HG03342 (cell line): Measurements from ENCODE around the gene KCNQ1.

Experiments used
- ATAC-seq: cut with Tn5 transposase; IDR thresholded peaks from one replicate; pipeline ENCODE4 v1.9.1; 2021; ENCODE audit warnings: mild to moderate bottlenecking, moderate library complexity; ENCODE audit not compliant: unreplicated experiment

KCNQ1 gene

DNA sequence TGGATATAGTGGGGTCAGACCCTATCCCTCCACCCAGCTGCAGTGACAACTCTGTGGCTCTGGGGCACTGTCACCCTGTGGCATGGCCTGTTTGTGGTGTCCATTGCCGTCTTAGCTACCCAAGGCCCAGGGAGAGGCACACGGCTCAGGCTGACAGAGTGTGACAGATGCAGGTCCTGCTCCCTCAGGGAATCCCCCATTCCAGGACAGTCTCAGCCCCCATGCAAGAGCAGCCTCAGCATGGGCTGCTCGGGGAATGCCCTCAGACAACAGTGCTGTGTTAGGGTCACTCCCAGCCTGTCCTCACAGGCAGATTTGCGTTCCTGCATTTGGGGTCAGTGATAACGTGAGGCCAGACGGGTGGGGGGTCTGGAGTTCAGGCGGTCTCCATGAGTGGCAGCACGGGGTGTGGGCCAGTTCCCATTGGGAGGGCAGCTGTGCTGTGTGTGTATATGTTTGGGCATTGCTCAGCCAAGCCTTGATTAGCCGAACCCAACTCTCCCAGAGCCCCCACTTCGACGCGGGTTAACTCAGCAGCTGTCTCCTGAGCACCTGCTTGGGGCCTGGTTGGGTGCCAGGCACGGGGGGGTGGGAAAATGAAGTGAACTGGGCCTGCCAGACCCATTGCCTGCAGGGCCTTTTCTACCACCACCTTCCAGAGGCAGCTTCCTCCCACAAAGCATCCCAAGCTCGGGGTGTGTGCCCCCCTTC is 260.2 kb downstream of the KCNQ1 start:
- no peak for ATAC-seq

DNA sequence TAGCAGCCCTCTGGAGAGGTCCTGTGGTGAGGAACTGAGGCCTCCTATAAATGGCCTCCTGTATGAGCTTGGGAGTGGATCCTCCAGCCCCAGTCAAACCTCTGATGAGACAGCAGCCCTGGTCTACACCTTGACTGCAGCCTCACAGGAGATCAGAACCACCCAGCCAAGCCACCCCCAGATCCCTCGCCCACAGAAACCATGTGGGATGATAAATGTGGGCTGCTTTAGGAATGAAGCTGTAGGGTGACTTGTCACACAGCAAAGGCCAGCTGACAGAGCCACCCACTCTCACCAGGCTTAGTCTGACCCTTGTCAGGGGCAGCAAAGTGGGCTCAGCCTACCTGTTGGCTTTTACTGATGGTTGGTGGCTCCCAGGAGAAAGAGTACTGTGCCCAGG is 261.5 kb downstream of the KCNQ1 start:
- ATAC-seq: no peak

GRCh38 chr11:2707736-2708135 is 262.9 kb downstream of the KCNQ1 start:
- ATAC-seq: no peak

DNA sequence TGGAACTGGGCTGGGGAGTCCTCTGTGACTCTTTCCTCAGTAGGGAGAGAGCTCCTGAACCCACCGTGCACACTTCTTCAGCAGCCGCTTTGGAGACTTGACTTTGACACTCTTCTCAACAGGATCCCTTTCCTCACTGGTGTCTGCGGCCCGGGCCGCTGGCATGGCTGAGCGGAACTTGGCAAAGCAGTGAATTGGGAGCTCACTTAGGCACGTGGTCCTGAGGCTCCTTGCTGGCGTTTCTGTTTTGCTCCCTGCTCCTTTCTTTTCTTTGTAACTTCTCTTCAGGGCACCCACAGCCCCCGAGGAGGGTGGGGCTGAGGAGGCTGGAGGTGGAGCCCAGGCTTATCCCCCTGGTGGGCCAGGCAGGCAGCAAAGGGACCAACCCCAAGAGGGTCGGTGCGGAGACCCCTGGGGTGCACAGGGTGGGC is 263.4 kb downstream of the KCNQ1 start:
- ATAC-seq: no peak

DNA sequence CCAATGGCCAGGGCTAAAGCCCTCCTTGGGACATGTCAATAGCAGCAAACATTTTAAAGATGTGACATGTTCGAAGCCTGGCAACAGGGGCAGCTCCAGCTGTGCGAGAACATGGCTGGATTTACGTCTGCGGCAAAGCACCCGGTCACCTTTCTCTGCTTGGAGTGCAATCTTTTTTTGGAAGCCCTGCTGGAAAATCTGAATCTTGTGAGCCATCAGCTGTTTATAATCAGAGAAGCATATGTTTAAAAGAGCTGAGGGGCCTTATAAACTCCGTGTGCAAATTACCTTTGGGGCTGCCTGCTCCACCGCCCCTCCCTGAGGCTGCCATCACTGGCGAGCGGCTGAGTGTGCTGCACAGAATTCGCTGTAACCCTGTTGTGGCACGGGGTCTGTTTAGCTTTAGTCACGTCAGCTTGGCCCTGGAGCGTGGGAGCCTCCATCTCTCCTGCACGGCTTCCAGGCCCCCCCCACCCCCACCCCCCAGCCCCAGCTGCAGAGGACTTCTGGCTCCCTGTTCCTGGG is 264.0 kb downstream of the KCNQ1 start:
- ATAC-seq: no peak

- no peak for ATAC-seq
These were observed 264.6 kb downstream of the KCNQ1 start for GRCh38 chr11:2709429-2709828.

DNA sequence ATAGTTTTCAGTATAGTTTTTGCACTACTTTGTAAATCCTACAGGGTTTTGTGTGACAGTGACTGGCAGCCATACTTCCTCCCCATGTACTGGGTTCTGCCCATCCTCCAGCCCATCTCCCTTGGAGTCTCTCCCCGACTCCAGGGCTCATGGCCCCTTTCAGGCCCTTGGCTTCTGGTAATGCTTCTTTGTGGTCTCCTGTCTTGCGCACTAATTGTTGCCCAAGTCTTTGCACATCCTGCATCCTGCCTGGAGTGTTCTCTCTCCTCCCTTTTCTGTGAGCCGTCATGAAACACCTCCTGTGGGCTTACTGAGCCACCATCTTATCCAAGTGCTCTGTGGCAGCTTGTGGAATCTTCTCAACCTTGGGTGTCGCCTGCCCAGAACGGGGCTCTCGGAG is 266.4 kb downstream of the KCNQ1 start:
- no peak for ATAC-seq

DNA sequence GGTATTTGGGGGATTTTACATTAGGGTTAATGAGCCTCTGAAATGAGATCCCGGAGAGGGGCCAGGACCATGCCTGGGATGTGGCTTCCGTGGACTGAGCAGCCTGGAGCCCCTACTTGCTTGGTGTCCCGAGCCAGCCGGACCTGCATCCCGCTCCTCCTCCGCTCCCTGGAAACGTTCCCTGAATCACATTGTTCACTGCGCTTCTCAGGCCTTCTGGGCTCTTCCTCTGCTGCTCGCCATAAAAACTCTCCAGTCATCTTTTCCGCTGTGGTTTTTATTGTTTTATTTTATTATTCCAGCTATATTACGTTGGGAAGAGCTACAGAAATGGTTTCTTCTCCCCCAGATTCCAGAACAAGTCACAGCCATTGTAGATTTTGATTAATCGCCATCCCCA is 268.3 kb downstream of the KCNQ1 start:
- no peak for ATAC-seq

- ATAC-seq: no peak
These were observed 269.1 kb downstream of the KCNQ1 start for GRCh38 chr11:2713661-2714462.

- ATAC-seq: no peak
These were observed 269.6 kb downstream of the KCNQ1 start for GRCh38 chr11:2714463-2714800.

DNA sequence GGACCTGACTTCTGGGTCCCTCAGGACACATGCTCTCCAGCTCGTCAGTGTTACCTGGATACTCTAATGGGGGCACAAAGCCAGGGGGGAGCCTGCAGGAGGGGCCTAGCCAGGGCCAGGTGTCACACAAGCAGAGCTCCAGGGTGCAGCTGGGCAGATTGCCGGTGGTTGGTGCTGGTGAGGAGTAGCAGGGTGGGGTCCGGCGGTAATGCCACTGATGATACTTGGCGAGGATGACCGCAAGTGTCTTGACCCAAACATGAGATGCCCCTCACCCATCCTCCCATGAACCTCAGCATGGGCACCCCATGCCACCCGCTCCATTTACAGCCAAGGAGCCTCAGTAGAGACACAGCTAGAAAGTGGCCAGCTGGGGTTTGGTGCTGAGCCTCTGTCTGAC is 270.1 kb downstream of the KCNQ1 start:
- ATAC-seq: no peak

DNA sequence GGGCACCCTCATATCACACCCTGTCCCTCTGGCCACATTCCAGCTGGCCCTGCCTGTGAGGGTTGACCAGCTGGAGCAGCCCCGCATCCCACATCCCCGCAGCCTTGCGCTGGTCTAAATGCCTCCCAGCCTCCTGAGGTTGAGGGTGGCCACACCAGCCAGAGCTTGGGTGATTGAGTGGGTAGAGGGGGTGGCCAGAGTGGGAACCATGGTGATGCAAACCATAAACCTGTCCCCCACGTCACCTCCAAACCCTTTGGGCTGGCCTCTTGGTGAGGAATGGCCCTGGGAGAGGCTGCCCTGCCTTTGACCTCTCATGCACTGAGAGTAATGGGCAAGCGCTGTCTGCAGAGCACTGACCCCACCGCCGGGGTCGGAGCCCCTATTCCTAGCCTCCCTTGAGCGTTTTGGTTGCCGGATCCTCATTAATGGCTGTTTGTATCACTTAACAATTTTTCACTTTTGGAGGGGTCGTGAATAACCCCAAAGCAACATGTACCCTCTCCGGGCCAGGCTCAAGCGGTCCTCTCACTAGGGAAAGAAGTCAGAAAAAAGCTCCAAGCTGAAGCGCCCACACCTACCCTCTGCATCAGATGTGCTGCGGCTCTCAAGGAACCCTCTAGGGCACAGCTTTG is 271.0 kb downstream of the KCNQ1 start:
- ATAC-seq: no peak

GRCh38 chr11:2716376-2717095 is 271.7 kb downstream of the KCNQ1 start:
- ATAC-seq: no peak

DNA sequence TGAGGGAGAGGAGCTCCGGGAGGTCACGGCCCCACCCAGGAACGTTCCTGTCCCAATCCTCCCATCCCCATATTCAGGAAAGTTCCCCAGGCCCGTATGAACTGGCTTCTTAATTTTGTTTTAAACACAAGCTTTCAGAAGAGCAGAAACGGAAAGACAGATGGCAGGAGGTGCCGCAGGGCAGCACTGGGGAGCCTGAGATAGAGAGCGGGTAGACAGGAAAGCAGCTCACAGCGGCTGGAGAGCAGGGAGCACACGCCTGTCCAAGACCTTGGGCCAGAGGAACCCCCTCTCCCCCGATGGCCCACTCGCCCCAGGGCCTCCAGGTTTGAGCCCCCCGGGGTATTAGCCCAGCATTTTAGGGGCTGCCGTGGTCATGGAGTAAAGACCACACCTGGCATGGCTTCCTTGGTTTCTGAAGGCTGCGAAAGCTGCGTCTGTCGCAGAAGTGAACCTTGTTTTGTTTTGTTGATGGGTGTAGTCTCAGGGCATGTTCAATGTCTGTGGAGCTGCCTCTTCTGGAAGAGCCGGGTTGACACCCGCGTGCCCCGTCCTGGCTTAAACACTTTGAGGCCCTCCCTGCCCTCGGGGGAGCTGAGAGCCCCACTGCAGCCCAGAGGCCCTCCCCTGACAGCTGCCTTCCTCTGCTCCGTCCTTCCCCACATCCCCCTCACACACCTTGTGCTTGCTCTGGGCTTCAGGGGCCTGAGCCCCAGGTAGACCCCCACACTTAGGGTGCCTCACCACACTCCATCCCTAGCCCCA is 272.9 kb downstream of the KCNQ1 start:
- no peak for ATAC-seq

- no peak for ATAC-seq
These were observed 274.1 kb downstream of the KCNQ1 start for GRCh38 chr11:2718817-2719438.

DNA sequence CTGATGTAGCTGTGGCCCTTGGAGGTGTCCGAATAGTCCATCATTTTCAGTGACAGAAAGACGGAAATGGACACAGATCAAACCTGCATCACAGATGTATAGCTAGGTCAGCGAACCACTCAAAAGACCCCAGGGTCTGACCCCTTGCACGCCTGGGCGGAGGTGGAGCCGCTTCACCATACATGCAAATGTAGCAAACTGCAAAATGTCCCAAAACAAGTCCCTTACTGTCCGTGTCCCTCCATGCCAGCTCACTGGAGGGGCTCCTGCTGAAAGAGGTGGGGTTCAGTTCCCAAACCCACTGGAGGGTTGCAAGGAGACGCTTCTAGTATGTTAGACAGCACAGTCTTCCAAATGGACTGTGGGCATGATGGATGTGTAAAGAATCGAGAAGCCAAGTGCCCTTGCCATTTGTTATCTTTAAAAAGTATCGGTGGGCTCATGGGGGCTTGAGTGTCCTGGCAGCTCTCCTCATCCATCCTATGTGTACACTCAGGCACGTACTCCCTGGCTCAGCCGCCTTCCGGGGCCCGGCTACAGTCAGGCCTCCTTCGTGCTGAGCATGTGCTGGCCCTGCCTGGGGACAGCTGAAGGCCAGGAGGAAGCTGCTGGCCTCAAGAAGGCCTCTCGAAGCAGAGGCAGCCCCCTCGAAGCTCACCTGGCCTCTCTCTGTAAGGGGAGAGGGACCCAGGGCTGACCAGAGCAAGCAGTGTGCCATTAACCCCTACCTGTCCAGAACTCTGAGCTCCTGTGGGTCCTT is 275.2 kb downstream of the KCNQ1 start:
- no peak for ATAC-seq

- ATAC-seq: no peak
These were observed 276.6 kb downstream of the KCNQ1 start for GRCh38 chr11:2721210-2721916.

DNA sequence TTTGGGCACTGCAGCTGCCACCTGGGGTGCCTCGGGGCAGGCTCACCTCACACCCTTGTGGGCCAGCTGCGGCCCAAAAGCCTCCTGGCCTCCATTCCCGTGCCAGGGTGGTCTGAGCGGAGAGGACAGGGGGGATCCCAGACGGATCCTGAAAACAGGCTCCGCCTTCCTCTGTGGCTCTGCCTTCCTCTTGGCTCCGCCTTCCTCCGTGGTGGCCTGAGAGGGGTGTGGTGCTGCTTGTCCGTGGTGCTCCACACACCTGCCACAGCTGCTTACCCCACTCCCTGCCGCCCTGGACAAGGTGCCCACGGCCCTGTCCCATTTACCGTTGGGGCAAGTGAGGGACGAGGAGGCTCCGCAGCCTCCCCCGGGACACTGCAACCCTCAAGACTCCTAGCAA is 278.1 kb downstream of the KCNQ1 start:
- ATAC-seq: no peak

GRCh38 chr11:2724104-2724503 is 279.3 kb downstream of the KCNQ1 start:
- ATAC-seq: no peak
